MM.1S (cell line): Measurements from ENCODE around the gene TMEM161A.

Experiments used
- CTCF ChIP-seq: fragments of 300-600 bp; sonication (generic); IDR thresholded peaks from 2 replicates; pipeline ENCODE4 v1.5.1; 2016; ENCODE audit warnings: antibody characterized with exemption, low read length, mixed read lengths
- EZH2 ChIP-seq: fragments of 300-600 bp; sonication (generic); optimal IDR thresholded peaks from 2 replicates; pipeline ENCODE3; 2017; ENCODE audit warnings: low read depth, mild to moderate bottlenecking, antibody characterized with exemption, low read length, mixed read lengths

GRCh38 chr19:19186742-19187141 is 48.5 kb upstream of the TMEM161A start:
- TF ChIP-seq CTCF (no peak), EZH2 (no peak)
